SK-N-SH (cell line): Measurements from ENCODE around the gene HIF1A. TPM values are rescaled to one million over a fixed set of nuclear protein-coding genes. Genes with fewer than 3 reads are reported as not detected.

Source experiments
- CTCF ChIA-PET: fragments of 300-600, 350-600 bp; formaldehyde crosslinking; extraction: SDS; loops from one replicate; lab custom pipeline; 2021; lab: Yijun Ruan, JAX
- POLR2A ChIA-PET: fragments of 350-600 bp; sonication (Branson Sonifier 250); formaldehyde crosslinking; extraction: SDS; loops from one replicate; lab custom pipeline; 2020; ENCODE audit warnings: antibody characterized with exemption, inconsistent platforms; lab: Yijun Ruan, JAX
- DNase-seq: peaks from one replicate; pipeline ENCODE4 v3.0.0; 2012
- H2AFZ ChIP-seq: fragments of 200-600 bp; sonication (generic); 2 replicates; pipeline ENCODE4 v1.8.1; 2016; ENCODE audit warnings: antibody characterized with exemption, mild to moderate bottlenecking, low read depth
- H3F3A ChIP-seq: fragments of 200-600 bp; sonication (generic); replicated peaks from 2 replicates; pipeline ENCODE3; 2016; ENCODE audit warnings: antibody characterized with exemption, mild to moderate bottlenecking; ENCODE audit not compliant: insufficient read depth
- H3K27ac ChIP-seq, 2 experiments: fragments of 200-500 bp in 1 of 2; fragments of 200-600 bp in 1 of 2; sonication (Bioruptor generic) in 1 of 2; sonication (generic), shearing (Covaris generic) in 1 of 2; 2 replicates each; pipeline versions ENCODE4 v1.5.1 to v1.6.1; 2014 to 2016; ENCODE audit warnings: low read depth in 2 of 2, inconsistent platforms in 1 of 2, low read length in 1 of 2, mild to moderate bottlenecking in 1 of 2, mixed read lengths in 1 of 2
- H3K27me3 ChIP-seq: fragments of 200-600 bp; sonication (generic), shearing (Covaris generic); 2 replicates; pipeline ENCODE4 v1.6.1; 2016; ENCODE audit warnings: mixed run types; ENCODE audit not compliant: insufficient read depth
- H3K36me3 ChIP-seq, 2 experiments: fragments of 200-500 bp in 1 of 2; fragments of 200-600 bp in 1 of 2; sonication (Bioruptor generic) in 1 of 2; sonication (generic) in 1 of 2; replicated peaks in 1 of 2; 2 replicates each; pipeline versions ENCODE3 to v1.5.1; 2014 to 2016; ENCODE audit warnings: low read length in 1 of 2, mild to moderate bottlenecking in 1 of 2; ENCODE audit not compliant: insufficient read depth in 2 of 2, control insufficient read depth in 1 of 2
- H3K4me1 ChIP-seq, 2 experiments: fragments of 200-500 bp in 1 of 2; fragments of 200-600 bp in 1 of 2; sonication (Bioruptor generic) in 1 of 2; sonication (generic), shearing (Covaris generic) in 1 of 2; 2 replicates each; pipeline versions ENCODE4 v1.5.1 to v1.6.1; 2014 to 2016; ENCODE audit warnings: low read depth in 1 of 2, low read length in 1 of 2, mixed run types in 1 of 2; ENCODE audit not compliant: insufficient read depth in 2 of 2, control insufficient read depth in 1 of 2
- H3K4me2 ChIP-seq: fragments of 200-600 bp; sonication (generic), shearing (Covaris generic); 2 replicates; pipeline ENCODE4 v1.6.1; 2017; ENCODE audit warnings: mixed run types
- H3K4me3 ChIP-seq, 2 experiments: fragments of 200-500 bp in 1 of 2; fragments of 200-600 bp in 1 of 2; sonication (Bioruptor generic) in 1 of 2; sonication (generic), shearing (Covaris generic) in 1 of 2; 2 replicates each; pipeline versions ENCODE4 v1.5.1 to v1.8.1; 2014 to 2016; ENCODE audit warnings: low read depth in 2 of 2, inconsistent platforms in 1 of 2, low read length in 1 of 2, mild to moderate bottlenecking in 1 of 2, mixed read lengths in 1 of 2, moderate library complexity in 1 of 2
- H3K79me2 ChIP-seq: fragments of 200-600 bp; sonication (generic); 2 replicates; pipeline ENCODE4 v1.8.1; 2017; ENCODE audit warnings: mild to moderate bottlenecking; ENCODE audit not compliant: insufficient read depth
- H3K9ac ChIP-seq: fragments of 200-600 bp; sonication (generic); 2 replicates; pipeline ENCODE4 v1.6.1; 2017; ENCODE audit warnings: mixed run types
- H3K9me2 ChIP-seq: fragments of 200-600 bp; sonication (generic); 2 replicates; pipeline ENCODE4 v1.6.1; 2017; ENCODE audit warnings: mixed run types
- H3K9me3 ChIP-seq: fragments of 200-600 bp; sonication (generic); 2 replicates; pipeline ENCODE4 v1.6.1; 2017; ENCODE audit warnings: mixed run types, mild to moderate bottlenecking, moderate library complexity
- H4K20me1 ChIP-seq: fragments of 200-600 bp; sonication (generic); 2 replicates; pipeline ENCODE4 v1.6.1; 2017; ENCODE audit warnings: mild to moderate bottlenecking, mixed run types; ENCODE audit not compliant: insufficient read depth
- CHD2 ChIP-seq: fragments of 150-350 bp; IDR thresholded peaks from 2 replicates; pipeline ENCODE4 v1.6.1; 2018; ENCODE audit warnings: low read length; ENCODE audit not compliant: partially characterized antibody
- EP300 ChIP-seq, 2 experiments: IDR thresholded peaks; 2 replicates each; pipeline versions ENCODE4 v1.4.0 to v1.6.1; 2012; ENCODE audit warnings: borderline replicate concordance in 1 of 2, low read depth in 1 of 2, low read length in 1 of 2
- FOXJ3 ChIP-seq: sonication (generic); formaldehyde crosslinking; IDR thresholded peaks from 2 replicates; pipeline ENCODE4 v1.5.1; 2020; ENCODE audit warnings: mild to moderate bottlenecking, missing genetic modification reagents
- FOXM1 ChIP-seq: IDR thresholded peaks from 2 replicates; pipeline ENCODE4 v1.4.0; 2012; ENCODE audit warnings: low read depth, mild to moderate bottlenecking
- GATA2 ChIP-seq: sonication (generic); formaldehyde crosslinking; IDR thresholded peaks from 2 replicates; pipeline ENCODE4 v1.5.0; 2020; ENCODE audit warnings: mild to moderate bottlenecking, missing genetic modification reagents
- IRF3 ChIP-seq: fragments of 150-350 bp; IDR thresholded peaks from 2 replicates; pipeline ENCODE4 v1.6.1; 2016; ENCODE audit warnings: mild to moderate bottlenecking, low read depth, low read length
- MAX ChIP-seq: IDR thresholded peaks from 2 replicates; pipeline ENCODE4 v1.4.0; 2012; ENCODE audit warnings: low read depth
- MEF2A ChIP-seq: IDR thresholded peaks from 2 replicates; pipeline ENCODE4 v1.4.0; 2012; ENCODE audit warnings: low read depth, borderline replicate concordance
- MXI1 ChIP-seq: IDR thresholded peaks from 2 replicates; pipeline ENCODE4 v1.6.1; 2012; ENCODE audit warnings: mild to moderate bottlenecking, low read depth, low read length, improper control_type of control experiment
- RAD21 ChIP-seq: IDR thresholded peaks from 2 replicates; pipeline ENCODE4 v1.6.1; 2012; ENCODE audit warnings: mild to moderate bottlenecking, low read length
- SIN3A ChIP-seq: IDR thresholded peaks from 2 replicates; pipeline ENCODE4 v1.6.1; 2012; ENCODE audit warnings: low read depth, mild to moderate bottlenecking, low read length, moderate library complexity, borderline replicate concordance
- TAF1 ChIP-seq: IDR thresholded peaks from 2 replicates; pipeline ENCODE4 v1.6.1; 2012; ENCODE audit warnings: low read depth, mild to moderate bottlenecking, low read length, moderate library complexity, borderline replicate concordance
- TCF12 ChIP-seq: IDR thresholded peaks from 2 replicates; pipeline ENCODE4 v1.4.0; 2012
- TEAD4 ChIP-seq: IDR thresholded peaks from 2 replicates; pipeline ENCODE4 v1.4.0; 2012; ENCODE audit warnings: mild to moderate bottlenecking, borderline replicate concordance; ENCODE audit not compliant: insufficient read depth
- YY1 ChIP-seq: IDR thresholded peaks from 2 replicates; pipeline ENCODE4 v1.4.0; 2012; ENCODE audit warnings: low read depth, mild to moderate bottlenecking
- WGBS: methylation state at CpG from one replicate; pipeline ENCODE4 v1.1.6; 2017; ENCODE audit warnings: low lambda C conversion rate; 5-methylcytosine and 5-hydroxymethylcytosine counted together
- polyA plus RNA-seq, 3 experiments: library from polyadenylated mRNA; depleted of rRNA; stranded (reverse); fragments of >200 nt; gene quantifications; 2 replicates each; pipeline ENCODE4 v1.2.3, GENCODE V29; 2012
- TF ChIP-seq, protein P1 (sequence below): IDR thresholded peaks from 2 replicates; pipeline ENCODE4 v1.4.0; 2012; ENCODE audit warnings: low read depth, borderline replicate concordance
- TF ChIP-seq, protein P2 (sequence below): fragments of 200-600 bp; sonication (generic); IDR thresholded peaks from 2 replicates; pipeline ENCODE4 v1.6.1; 2017; ENCODE audit warnings: antibody characterized with exemption, mild to moderate bottlenecking, moderate library complexity

The HIF1A gene
- polyA plus RNA-seq, 1 of the 3 experiments (the other 2 are of a cell fraction): 20.8 TPM

GRCh38 chr14:61701946-61702345 lies 6.6 kb downstream of the HIF1A start:
- no peak for TF ChIP-seq MXI1
- TF ChIP-seq SIN3A: no peak
- no peak for TF ChIP-seq GATA2 (CRISPR knock-in tag)
- no peak for TF ChIP-seq TAF1
- TF ChIP-seq RAD21: no peak
- TF ChIP-seq TCF12: no peak
- TF ChIP-seq MEF2A: no peak
- no peak for TF ChIP-seq CHD2
- H3F3A ChIP-seq: peaks cover 14% of the 10 kb centered on the region
- CTCF ChIA-PET: interaction anchor here (0.6 to 3.0 kb wide), 3 partner anchors 14 to 235 kb away, joined by 3 to 13 read pairs (median 4); no protein-coding TSS in a partner anchor
- H3K4me1 ChIP-seq: peaks cover 0 to 28% of the 10 kb centered on the region in 2 experiments; a peak in 3 of 4 replicates
- no peak overlapping the region for H3K27ac ChIP-seq
- no peak overlapping the region for H3K4me2 ChIP-seq
- H3K79me2 ChIP-seq: peaks cover 100% of the 10 kb centered on the region
- no peaks in the 10 kb centered on the region for H3K9me2 ChIP-seq
- H3K9me3 ChIP-seq: no peaks in the 10 kb centered on the region
- H3K36me3 ChIP-seq: peaks cover 0 to 10% of the 10 kb centered on the region in 2 experiments
- no peak overlapping the region for H2AFZ ChIP-seq
- H3K4me3 ChIP-seq: no peak overlapping the region
- no peaks in the 10 kb centered on the region for H3K27me3 ChIP-seq
- peaks cover 99% of the 10 kb centered on the region for H4K20me1 ChIP-seq
- WGBS: 78% methylated on average over 7 of the region's 7 CpGs
- POLR2A ChIA-PET: interaction anchor here (0.7 kb wide), 1 partner anchor 65 kb away, joined by 4 read pairs; no protein-coding TSS in a partner anchor
- H3K9ac ChIP-seq: no peak overlapping the region
- no peak for DNase-seq

DNA sequence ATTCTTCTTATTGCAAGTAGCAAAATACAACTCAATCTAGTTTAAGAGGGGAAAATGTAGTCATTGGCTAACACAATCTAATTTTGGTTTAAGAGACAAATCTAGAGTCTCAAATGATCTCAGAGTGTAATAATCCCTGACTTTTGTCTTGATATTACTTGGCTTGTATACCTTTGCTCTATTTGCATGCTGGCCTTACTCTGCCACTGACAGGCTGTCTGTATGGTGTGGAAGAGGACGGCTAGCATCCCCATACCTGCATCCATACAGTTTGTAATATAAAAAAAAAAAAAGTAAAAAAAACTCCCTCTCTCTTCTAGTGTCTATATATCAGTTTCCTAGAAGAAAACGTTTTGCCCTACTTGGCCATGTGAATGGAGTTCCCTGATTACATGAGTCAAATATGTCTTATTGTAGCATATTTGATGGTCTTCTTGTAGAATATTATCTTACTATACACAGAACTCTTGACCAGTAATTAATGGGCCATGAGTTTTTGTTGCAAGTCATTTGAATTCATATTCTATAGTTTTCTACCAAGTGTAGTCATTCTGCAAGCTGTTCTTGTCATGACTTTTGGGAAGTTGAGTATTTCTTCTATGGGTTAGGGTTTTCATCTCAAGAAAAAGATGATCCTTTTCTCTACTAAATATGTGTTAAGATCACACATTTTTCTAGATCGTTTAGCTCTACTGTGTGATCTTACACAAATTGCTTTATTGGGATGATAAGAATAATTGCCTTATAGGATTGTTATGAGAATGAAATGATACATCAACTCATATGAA lies 8.2 kb downstream of the HIF1A start:
- H3K4me2 ChIP-seq: no peak overlapping the region
- TF ChIP-seq, protein P1, sequence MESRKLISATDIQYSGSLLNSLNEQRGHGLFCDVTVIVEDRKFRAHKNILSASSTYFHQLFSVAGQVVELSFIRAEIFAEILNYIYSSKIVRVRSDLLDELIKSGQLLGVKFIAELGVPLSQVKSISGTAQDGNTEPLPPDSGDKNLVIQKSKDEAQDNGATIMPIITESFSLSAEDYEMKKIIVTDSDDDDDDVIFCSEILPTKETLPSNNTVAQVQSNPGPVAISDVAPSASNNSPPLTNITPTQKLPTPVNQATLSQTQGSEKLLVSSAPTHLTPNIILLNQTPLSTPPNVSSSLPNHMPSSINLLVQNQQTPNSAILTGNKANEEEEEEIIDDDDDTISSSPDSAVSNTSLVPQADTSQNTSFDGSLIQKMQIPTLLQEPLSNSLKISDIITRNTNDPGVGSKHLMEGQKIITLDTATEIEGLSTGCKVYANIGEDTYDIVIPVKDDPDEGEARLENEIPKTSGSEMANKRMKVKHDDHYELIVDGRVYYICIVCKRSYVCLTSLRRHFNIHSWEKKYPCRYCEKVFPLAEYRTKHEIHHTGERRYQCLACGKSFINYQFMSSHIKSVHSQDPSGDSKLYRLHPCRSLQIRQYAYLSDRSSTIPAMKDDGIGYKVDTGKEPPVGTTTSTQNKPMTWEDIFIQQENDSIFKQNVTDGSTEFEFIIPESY: no peak
- TF ChIP-seq YY1 (no peak), FOXM1 (no peak), IRF3 (no peak), FOXJ3 (CRISPR knock-in tag) (no peak), TEAD4 (no peak), EP300 (IDR thresholded peaks at IDR 0.05; ENCODE audit: borderline replicate concordance in 1 of 2, low read depth in 1 of 2, low read length in 1 of 2) (no peak), MAX (no peak)
- TF ChIP-seq, protein P2, sequence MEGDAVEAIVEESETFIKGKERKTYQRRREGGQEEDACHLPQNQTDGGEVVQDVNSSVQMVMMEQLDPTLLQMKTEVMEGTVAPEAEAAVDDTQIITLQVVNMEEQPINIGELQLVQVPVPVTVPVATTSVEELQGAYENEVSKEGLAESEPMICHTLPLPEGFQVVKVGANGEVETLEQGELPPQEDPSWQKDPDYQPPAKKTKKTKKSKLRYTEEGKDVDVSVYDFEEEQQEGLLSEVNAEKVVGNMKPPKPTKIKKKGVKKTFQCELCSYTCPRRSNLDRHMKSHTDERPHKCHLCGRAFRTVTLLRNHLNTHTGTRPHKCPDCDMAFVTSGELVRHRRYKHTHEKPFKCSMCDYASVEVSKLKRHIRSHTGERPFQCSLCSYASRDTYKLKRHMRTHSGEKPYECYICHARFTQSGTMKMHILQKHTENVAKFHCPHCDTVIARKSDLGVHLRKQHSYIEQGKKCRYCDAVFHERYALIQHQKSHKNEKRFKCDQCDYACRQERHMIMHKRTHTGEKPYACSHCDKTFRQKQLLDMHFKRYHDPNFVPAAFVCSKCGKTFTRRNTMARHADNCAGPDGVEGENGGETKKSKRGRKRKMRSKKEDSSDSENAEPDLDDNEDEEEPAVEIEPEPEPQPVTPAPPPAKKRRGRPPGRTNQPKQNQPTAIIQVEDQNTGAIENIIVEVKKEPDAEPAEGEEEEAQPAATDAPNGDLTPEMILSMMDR: no peak
- H3K9me3 ChIP-seq: no peaks in the 10 kb centered on the region
- peaks cover 14% of the 10 kb centered on the region for H3F3A ChIP-seq
- DNase-seq: no peak
- H3K4me3 ChIP-seq: no peak overlapping the region
- H3K79me2 ChIP-seq: peaks cover 100% of the 10 kb centered on the region
- H3K4me1 ChIP-seq: peaks cover 0 to 28% of the 10 kb centered on the region in 2 experiments; a peak in 3 of 4 replicates
- no peak overlapping the region for H3K27ac ChIP-seq
- H3K36me3 ChIP-seq: peaks cover 0 to 10% of the 10 kb centered on the region in 2 experiments
- ChIA-PET POLR2A (no interaction called here), CTCF (interaction anchor here (1.1 kb wide), 1 partner anchor 1823 kb away, joined by 3 read pairs; no protein-coding TSS in a partner anchor)
- peaks cover 90% of the 10 kb centered on the region for H4K20me1 ChIP-seq
- no peaks in the 10 kb centered on the region for H3K27me3 ChIP-seq
- WGBS: 69% methylated on average over 3 of the region's 3 CpGs
- no peaks in the 10 kb centered on the region for H3K9me2 ChIP-seq
- H2AFZ ChIP-seq: no peak overlapping the region
- H3K9ac ChIP-seq: no peak overlapping the region
